DOHH2 (cell line): ENCODE results near the gene FASN.

Experiments used
- EZH2phosphoT487 ChIP-seq: fragments of 200-600 bp; sonication (generic); IDR thresholded peaks from 2 replicates; pipeline ENCODE4 v1.6.1; 2017; ENCODE audit warnings: borderline replicate concordance, mild to moderate bottlenecking, antibody characterized with exemption, low read length, moderate library complexity, mixed read lengths
- TF ChIP-seq, protein P1 (sequence below): fragments of 200-600 bp; sonication (generic); IDR thresholded peaks from one replicate; pipeline ENCODE4 v1.5.1; 2014; ENCODE audit warnings: antibody characterized with exemption, mild to moderate bottlenecking, low read depth, low read length; ENCODE audit not compliant: poor library complexity, severe bottlenecking

DNA sequence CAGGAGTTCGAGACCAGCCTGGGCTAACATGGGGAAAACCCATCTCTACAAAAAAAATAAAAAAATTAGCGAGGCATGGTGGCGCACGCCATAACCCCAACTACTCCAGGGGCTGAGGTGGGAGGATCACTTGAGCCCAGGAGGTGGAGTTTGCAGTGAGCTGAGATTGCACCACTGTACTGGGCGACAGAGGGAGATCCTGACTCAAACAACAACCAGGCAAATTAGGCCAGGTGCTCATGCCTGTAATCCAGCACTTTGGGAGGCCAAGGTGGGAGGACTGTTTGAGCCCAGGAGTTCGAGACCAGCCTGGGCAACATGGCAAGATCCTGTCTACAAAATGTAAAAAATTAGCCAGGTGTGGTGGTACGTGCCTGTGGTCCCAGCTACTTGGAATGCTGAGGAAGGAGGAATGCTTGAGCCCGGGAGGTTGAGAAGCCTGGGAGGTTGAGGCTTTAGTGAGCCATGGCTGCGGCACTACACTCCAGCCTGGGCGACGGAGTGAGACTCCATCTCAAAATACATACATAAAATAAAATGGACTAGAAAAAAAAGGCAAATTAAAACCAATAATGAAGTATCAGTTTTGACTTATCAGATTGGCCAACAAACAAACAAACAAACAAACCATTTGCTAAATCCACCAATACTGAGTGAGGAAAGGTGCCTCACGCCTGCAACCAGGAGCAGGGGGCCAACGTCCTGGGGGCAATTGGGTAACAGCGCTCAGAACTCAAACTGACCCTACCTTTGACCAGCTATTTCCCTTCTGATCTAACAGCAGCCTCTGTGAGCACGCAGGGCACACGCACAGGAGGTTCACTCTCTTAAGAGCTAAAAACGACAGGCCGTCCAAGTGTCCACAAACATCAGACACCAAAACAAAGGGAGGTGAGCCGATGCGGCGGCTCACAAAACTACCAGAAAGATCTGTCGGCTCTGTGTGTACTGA is 19.4 kb upstream of the FASN start:
- TF ChIP-seq, protein P1, sequence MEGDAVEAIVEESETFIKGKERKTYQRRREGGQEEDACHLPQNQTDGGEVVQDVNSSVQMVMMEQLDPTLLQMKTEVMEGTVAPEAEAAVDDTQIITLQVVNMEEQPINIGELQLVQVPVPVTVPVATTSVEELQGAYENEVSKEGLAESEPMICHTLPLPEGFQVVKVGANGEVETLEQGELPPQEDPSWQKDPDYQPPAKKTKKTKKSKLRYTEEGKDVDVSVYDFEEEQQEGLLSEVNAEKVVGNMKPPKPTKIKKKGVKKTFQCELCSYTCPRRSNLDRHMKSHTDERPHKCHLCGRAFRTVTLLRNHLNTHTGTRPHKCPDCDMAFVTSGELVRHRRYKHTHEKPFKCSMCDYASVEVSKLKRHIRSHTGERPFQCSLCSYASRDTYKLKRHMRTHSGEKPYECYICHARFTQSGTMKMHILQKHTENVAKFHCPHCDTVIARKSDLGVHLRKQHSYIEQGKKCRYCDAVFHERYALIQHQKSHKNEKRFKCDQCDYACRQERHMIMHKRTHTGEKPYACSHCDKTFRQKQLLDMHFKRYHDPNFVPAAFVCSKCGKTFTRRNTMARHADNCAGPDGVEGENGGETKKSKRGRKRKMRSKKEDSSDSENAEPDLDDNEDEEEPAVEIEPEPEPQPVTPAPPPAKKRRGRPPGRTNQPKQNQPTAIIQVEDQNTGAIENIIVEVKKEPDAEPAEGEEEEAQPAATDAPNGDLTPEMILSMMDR = no peak
- no peak for TF ChIP-seq EZH2phosphoT487
